Heart left ventricle (tissue), 16 donors: Measurements from ENCODE around the gene IGF1R. TPM values are rescaled to one million over a fixed set of nuclear protein-coding genes. Genes with fewer than 3 reads are reported as not detected.

Experiments
- ATAC-seq, 4 donors: fragments of 200-7000 bp; cut with Tn5 transposase; one replicate each; pipeline ENCODE4 v1.9.1; 2020 to 2022; ENCODE audit warnings: moderate library complexity in 4 of 4, mild to moderate bottlenecking in 3 of 4, moderate number of reproducible peaks in 1 of 4
- DNase-seq, 5 donors: peaks; one replicate each; pipeline ENCODE4 v3.0.0-alpha.2; 2020
- H3K27ac ChIP-seq, 12 donors: fragments of 200-600 bp; sonication (generic) in 4 of 12; one replicate each; pipeline versions ENCODE4 v1.5.0 to v1.8.0; 2016 to 2022; ENCODE audit warnings: mild to moderate bottlenecking in 2 of 12
- H3K27me3 ChIP-seq, 9 donors: fragments of 200-600 bp; sonication (generic) in 2 of 9; one replicate each; pipeline versions ENCODE4 v1.5.1 to v1.8.0; 2016 to 2022; ENCODE audit warnings: mild to moderate bottlenecking in 3 of 9
- H3K36me3 ChIP-seq, 9 donors: fragments of 200-600 bp; sonication (generic) in 2 of 9; one replicate each; pipeline versions ENCODE4 v1.5.0 to v1.8.0; 2018 to 2022; ENCODE audit warnings: mild to moderate bottlenecking in 2 of 9
- H3K4me1 ChIP-seq, 12 donors: fragments of 200-600 bp; sonication (generic) in 4 of 12; one replicate each; pipeline versions ENCODE4 v1.5.0 to v1.8.0; 2016 to 2022; ENCODE audit warnings: mild to moderate bottlenecking in 3 of 12
- H3K4me3 ChIP-seq, 12 donors: fragments of 200-600 bp; sonication (generic) in 4 of 12; one replicate each; pipeline versions ENCODE4 v1.5.0 to v1.8.0; 2017 to 2022; ENCODE audit warnings: mild to moderate bottlenecking in 9 of 12, moderate library complexity in 4 of 12
- H3K9me3 ChIP-seq, 12 donors: fragments of 200-600 bp; sonication (generic) in 4 of 12; one replicate each; pipeline versions ENCODE4 v1.5.0 to v1.8.0; 2016 to 2022; ENCODE audit warnings: mild to moderate bottlenecking in 1 of 12
- POLR2A ChIP-seq, 2 donors: fragments of 450-650 bp; IDR thresholded peaks; one replicate each; pipeline ENCODE4 v1.6.1; 2017; ENCODE audit warnings: antibody characterized with exemption in 2 of 2, mild to moderate bottlenecking in 2 of 2, moderate library complexity in 2 of 2
- WGBS, 4 donors: extraction: QIAGEN DNeasy Blood & Tissue Kit in 2 of 4; methylation state at CpG; one replicate each; pipeline versions ENCODE4 v1.1.5 to v1.1.7; 2013 to 2018; 5-methylcytosine and 5-hydroxymethylcytosine counted together
- intact Hi-C, 10 donors: fragments of 100-400 bp; cut with DNase I; formaldehyde crosslinking; loops; one replicate each; pipeline versions ENCODE4 v1.11.1 to v1.14.2; 2022
- polyA plus RNA-seq, 2 donors: library from polyadenylated mRNA; stranded (reverse); fragments of 200-250 nt; gene quantifications; one replicate each; pipeline ENCODE4 v1.2.3, GENCODE V29; 2013
- total RNA-seq, 9 donors: library from RNA; depleted of rRNA in 2 of 9; stranded (reverse); fragments of >200 nt in 2 of 9; fragmentation: NEBNext Ultra II Directional in 3 of 9; extraction: Animal tissue kit (Norgen Biotek cat#: 25700) in 3 of 9; gene quantifications; one replicate each; pipeline versions ENCODE4 v1.1.0 to v1.2.4, GENCODE V29; 2016 to 2023
- TF ChIP-seq, protein P1 (sequence below), 12 donors: fragments of 200-600 bp; sonication (generic) in 4 of 12; IDR thresholded peaks; one replicate each; pipeline versions ENCODE4 v1.5.0 to v1.8.0; 2018 to 2022; ENCODE audit warnings: antibody characterized with exemption in 12 of 12, mild to moderate bottlenecking in 5 of 12
- donor health status: ischemic (EF 13 %, LVEDD 7.1; RV severe dilation, severe dysfunction).
- donor health status: healthy with polysubstance abuse.
- donor health status: DM: no; HTN: yes; CAD: no.
- donor health status: DM: no; HTN: no; CAD: no.
- donor health status: ischemic (EF 25% LVEDD 6.9; RV normal size, moderate dysfunction).
- donor health status: ischemic (EF 25% LVEDD 5.7; RV mildly dilated, moderate dysfunction).
- donor health status: healthy.
- donor health status: DM: yes; HTN: yes; CAD: no.
- donor health status: ischemic (EF 35%, LVEDD 5.7; RV mildly dilated, moderate dysfunction).
- donor health status: nonischemic (EF 11% LVEDD 7.7; RV severe dilation, severe dysfunction).
- donor health status: DM: yes; HTN: yes; CAD: no.
- donor health status: PGD.
- donor health status: ischemic (EF 29% LVEDD 5.4; RV normal size, mild dysfunction).
- donor health status: nonischemic (EF 23%, LVEDD 6.1; RV moderate dilation, normal function).

The IGF1R gene
- total and polyA plus RNA-seq, 11 donors = 7.4 to 93.1 (median 40.5) TPM

- no peaks in the 10 kb centered on the region for H3K27me3 ChIP-seq
- WGBS, 4 donors = 78 to 94% (median 89%) methylated on average over 1 of the region's 1 CpG; no CpG with 5 or more reads in 1 of the 4 donors
Measured at GRCh38 chr15:98965597-98965996, 317.3 kb downstream of the IGF1R start.

GRCh38 chr15:98966091-98966787 is 317.9 kb downstream of the IGF1R start:
- no peak for TF ChIP-seq POLR2A (IDR thresholded peaks at IDR 0.05)
- Histone ChIP-seq H3K4me3 (no peak overlapping the region), H3K4me1 (peaks cover 0 to 4% (median 0%) of the 10 kb centered on the region in 12 donors), H3K36me3 (peaks cover 0 to 18% (median 13%) of the 10 kb centered on the region in 9 donors), H3K9me3 (peaks cover 0 to 13% (median 8%) of the 10 kb centered on the region in 12 donors), H3K27ac (no peak overlapping the region), H3K27me3 (no peaks in the 10 kb centered on the region)
- DNase-seq = no peak
- WGBS, 4 donors = 60 to 71% (median 64%) methylated on average over 5 of the region's 5 CpGs
- no peak for ATAC-seq
- intact Hi-C loops = loop anchor here in 2 of 10 donors (10.0 kb wide), 1 partner anchor 89 kb away; no protein-coding TSS in a partner anchor

More at GRCh38 chr15:98965597-98965996, 317.3 kb downstream of the IGF1R start:
- Histone ChIP-seq H3K27ac (no peak overlapping the region), H3K9me3 (peaks cover 0 to 18% (median 8%) of the 10 kb centered on the region in 12 donors), H3K4me3 (no peak overlapping the region), H3K36me3 (peaks cover 0 to 24% (median 19%) of the 10 kb centered on the region in 9 donors), H3K4me1 (peaks cover 0 to 4% (median 0%) of the 10 kb centered on the region in 12 donors)
- TF ChIP-seq POLR2A (IDR thresholded peaks at IDR 0.05) = no peak
- TF ChIP-seq, protein P1, sequence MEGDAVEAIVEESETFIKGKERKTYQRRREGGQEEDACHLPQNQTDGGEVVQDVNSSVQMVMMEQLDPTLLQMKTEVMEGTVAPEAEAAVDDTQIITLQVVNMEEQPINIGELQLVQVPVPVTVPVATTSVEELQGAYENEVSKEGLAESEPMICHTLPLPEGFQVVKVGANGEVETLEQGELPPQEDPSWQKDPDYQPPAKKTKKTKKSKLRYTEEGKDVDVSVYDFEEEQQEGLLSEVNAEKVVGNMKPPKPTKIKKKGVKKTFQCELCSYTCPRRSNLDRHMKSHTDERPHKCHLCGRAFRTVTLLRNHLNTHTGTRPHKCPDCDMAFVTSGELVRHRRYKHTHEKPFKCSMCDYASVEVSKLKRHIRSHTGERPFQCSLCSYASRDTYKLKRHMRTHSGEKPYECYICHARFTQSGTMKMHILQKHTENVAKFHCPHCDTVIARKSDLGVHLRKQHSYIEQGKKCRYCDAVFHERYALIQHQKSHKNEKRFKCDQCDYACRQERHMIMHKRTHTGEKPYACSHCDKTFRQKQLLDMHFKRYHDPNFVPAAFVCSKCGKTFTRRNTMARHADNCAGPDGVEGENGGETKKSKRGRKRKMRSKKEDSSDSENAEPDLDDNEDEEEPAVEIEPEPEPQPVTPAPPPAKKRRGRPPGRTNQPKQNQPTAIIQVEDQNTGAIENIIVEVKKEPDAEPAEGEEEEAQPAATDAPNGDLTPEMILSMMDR (IDR thresholded peaks at IDR 0.05) = no peak
- intact Hi-C loops = loop anchor here in 2 of 10 donors (10.0 kb wide), 1 partner anchor 89 kb away; no protein-coding TSS in a partner anchor
- DNase-seq (no peak), ATAC-seq (no peak)

GRCh38 chr15:98967096-98967495 is 318.8 kb downstream of the IGF1R start:
- H3K4me1 ChIP-seq = peaks cover 0 to 4% (median 0%) of the 10 kb centered on the region in 12 donors
- TF ChIP-seq, protein P1 (IDR thresholded peaks at IDR 0.05) = no peak
- no peak for TF ChIP-seq POLR2A (IDR thresholded peaks at IDR 0.05)
- intact Hi-C loops = loop anchor here in 2 of 10 donors (10.0 kb wide), 1 partner anchor 88 kb away; no protein-coding TSS in a partner anchor
- no peak for ATAC-seq
- no peak overlapping the region for H3K27ac ChIP-seq
- H3K27me3 ChIP-seq = no peaks in the 10 kb centered on the region
- WGBS, 4 donors = 86 to 92% (median 89%) methylated on average over 5 of the region's 5 CpGs
- peaks cover 0 to 4% (median 1%) of the 10 kb centered on the region in 12 donors for H3K9me3 ChIP-seq
- H3K4me3 ChIP-seq = no peak overlapping the region
- H3K36me3 ChIP-seq = peaks cover 0 to 9% (median 4%) of the 10 kb centered on the region in 9 donors
- DNase-seq = no peak

- ATAC-seq = no peak
- no peak for DNase-seq
- Histone ChIP-seq H3K27me3 (no peaks in the 10 kb centered on the region), H3K27ac (no peak overlapping the region), H3K4me3 (no peak overlapping the region), H3K36me3 (peaks cover 0 to under 1% (median 0%) of the 10 kb centered on the region in 9 donors), H3K4me1 (peaks cover 0 to 4% (median 0%) of the 10 kb centered on the region in 12 donors), H3K9me3 (no peaks in the 10 kb centered on the region)
- TF ChIP-seq, protein P1 (IDR thresholded peaks at IDR 0.05) = no peak
- TF ChIP-seq POLR2A (IDR thresholded peaks at IDR 0.05) = no peak
- WGBS, 4 donors = 90 to 96% (median 93%) methylated on average over 5 of the region's 5 CpGs
- intact Hi-C loops = loop anchor here in 2 of 10 donors (10.0 kb wide), 1 partner anchor 87 kb away; no protein-coding TSS in a partner anchor
Measured at GRCh38 chr15:98967916-98968315, 319.6 kb downstream of the IGF1R start.
